Kidney (tissue), 14 donors: ENCODE results near the gene CABP4. TPM values are rescaled to one million over a fixed set of nuclear protein-coding genes. Genes with fewer than 3 reads are reported as not detected.

Source experiments
- DNase-seq, 5 donors: peaks; one replicate each; pipeline ENCODE4 v3.0.0-alpha.2; 2013 to 2020
- FAIRE-seq: peaks from 2 replicates; lab custom pipeline; 2012; peaks lifted over from hg19 to GRCh38; lab: Jason Lieb, UNC
- H3K27ac ChIP-seq, 2 donors: one replicate each; pipeline ENCODE4 v1.7.0; 2013; ENCODE audit warnings: low read depth in 2 of 2, low read length in 2 of 2, inconsistent platforms in 1 of 2
- H3K27me3 ChIP-seq: one replicate; pipeline ENCODE4 v1.7.1; 2013; ENCODE audit warnings: low read length, inconsistent platforms; ENCODE audit not compliant: control insufficient read depth, insufficient read depth
- H3K36me3 ChIP-seq, 3 donors: one replicate each; pipeline versions ENCODE4 v1.7.0 to v1.7.1; 2013; ENCODE audit warnings: low read length in 3 of 3, control low read depth in 1 of 3, inconsistent platforms in 1 of 3; ENCODE audit not compliant: insufficient read depth in 3 of 3, control insufficient read depth in 2 of 3
- H3K4me1 ChIP-seq, 3 donors: one replicate each; pipeline versions ENCODE4 v1.7.0 to v1.7.1; 2013; ENCODE audit warnings: low read length in 3 of 3, inconsistent platforms in 1 of 3, low read depth in 1 of 3; ENCODE audit not compliant: control insufficient read depth in 2 of 3, insufficient read depth in 2 of 3
- H3K4me3 ChIP-seq, 3 donors: one replicate each; pipeline versions ENCODE4 v1.7.0 to v1.8.1; 2013; ENCODE audit warnings: low read length in 3 of 3, control low read depth in 1 of 3, inconsistent platforms in 1 of 3
- H3K9ac ChIP-seq, 3 donors: one replicate each; pipeline versions ENCODE4 v1.7.0 to v1.7.1; 2013; ENCODE audit warnings: low read length in 3 of 3, control low read depth in 1 of 3, inconsistent platforms in 1 of 3
- H3K9me3 ChIP-seq, 3 donors: one replicate each; pipeline versions ENCODE4 v1.7.0 to v1.7.1; 2013; ENCODE audit warnings: low read length in 3 of 3, control low read depth in 1 of 3, inconsistent platforms in 1 of 3; ENCODE audit not compliant: control insufficient read depth in 2 of 3, insufficient read depth in 1 of 3
- CTCF ChIP-seq: IDR thresholded peaks from 3 replicates; pipeline ENCODE4 v1.5.1; 2012; ENCODE audit warnings: mild to moderate bottlenecking, moderate library complexity, borderline replicate concordance; ENCODE audit not compliant: insufficient read depth; ENCODE audit errors: extremely low read depth
- intact Hi-C: fragments of 100-400 bp; cut with DNase I; formaldehyde crosslinking; loops from one replicate; pipeline ENCODE4 v1.11.1; 2022
- polyA plus RNA-seq: library from polyadenylated mRNA; stranded (reverse); fragments of 350-450 nt; fragmentation: Illumina TruSeq; extraction: RNeasy Lipid Tissue Mini Kit (QIAGEN cat#74804); gene quantifications from one replicate; pipeline ENCODE4 v1.2.3, GENCODE V29; 2014; ENCODE audit warnings: low read depth, low replicate concordance; ENCODE audit not compliant: insufficient read depth
- total RNA-seq: library from RNA; stranded (reverse); fragmentation: NEBNext Ultra II Directional; extraction: Animal tissue kit (Norgen Biotek cat#: 25700); gene quantifications from one replicate; pipeline ENCODE4 v1.2.1, GENCODE V29; 2021
- donor health status: control.
- donor health status: control.
- donor health status: control.
- donor health status: control.
- donor health status: control.
- donor health status: DM: yes; HTN: yes; CAD: no.
- donor health status: Normal renal cell carcinoma (clear cell type).

Gene CABP4
- total and polyA plus RNA-seq, 2 donors from 2014 or later, result 0.49 to 3.1 TPM

GRCh38 chr11:67453816-67454732 lies 1.1 kb upstream of the CABP4 start:
- Histone ChIP-seq H3K4me3 (no peak overlapping the region), H3K36me3 (no peaks in the 10 kb centered on the region), H3K4me1 (peaks cover 0 to 2% (median 0%) of the 10 kb centered on the region in 3 donors), H3K9me3 (no peaks in the 10 kb centered on the region), H3K9ac (no peak overlapping the region), H3K27ac (no peak overlapping the region), H3K27me3 (no peaks in the 10 kb centered on the region)
- FAIRE-seq, result no peak
- TF ChIP-seq CTCF, result no peak
- peak in 1 of 5 donors; percentile 66 for DNase-seq
- intact Hi-C loops, result no loop called here

- Histone ChIP-seq H3K9ac (no peak overlapping the region), H3K36me3 (no peaks in the 10 kb centered on the region), H3K4me3 (no peak overlapping the region), H3K27ac (no peak overlapping the region), H3K27me3 (no peaks in the 10 kb centered on the region), H3K9me3 (no peaks in the 10 kb centered on the region), H3K4me1 (peaks cover 0 to 2% (median 0%) of the 10 kb centered on the region in 3 donors)
- intact Hi-C loops, result no loop called here
- TF ChIP-seq CTCF, result no peak
- DNase-seq (peak in 1 of 5 donors; percentile 67), FAIRE-seq (no peak)
Observed at GRCh38 chr11:67456068-67456705, 1.0 kb downstream of the CABP4 start.

DNA sequence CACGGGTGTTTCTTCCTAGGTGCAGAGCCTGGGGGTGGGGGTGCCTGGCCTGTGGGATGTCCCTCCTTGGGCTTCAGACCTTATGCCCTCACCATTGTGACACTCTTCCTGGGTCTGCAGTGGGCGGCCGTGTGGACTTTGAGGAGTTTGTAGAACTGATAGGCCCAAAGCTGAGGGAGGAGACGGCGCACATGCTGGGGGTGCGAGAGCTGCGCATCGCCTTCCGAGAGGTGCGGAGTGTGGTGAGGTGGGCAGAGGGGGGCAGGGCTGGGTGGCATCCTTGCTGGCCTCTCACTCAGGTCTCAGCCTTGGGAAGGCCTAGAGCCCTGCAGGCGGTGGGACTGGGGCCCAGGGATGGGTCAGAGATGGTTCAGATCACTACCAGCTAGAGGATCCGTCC lies 2.3 kb downstream of the CABP4 start:
- no peak for TF ChIP-seq CTCF
- Histone ChIP-seq H3K9ac (no peak overlapping the region), H3K4me1 (peaks cover 0 to 2% (median 0%) of the 10 kb centered on the region in 3 donors), H3K27me3 (no peaks in the 10 kb centered on the region), H3K27ac (no peak overlapping the region), H3K36me3 (no peaks in the 10 kb centered on the region), H3K9me3 (no peaks in the 10 kb centered on the region), H3K4me3 (no peak overlapping the region)
- FAIRE-seq (no peak), DNase-seq (no peak)
- intact Hi-C loops, result no loop called here
